MM.1S (cell line): ENCODE data around the gene SLC12A6.

ENCODE experiments used
- DNase-seq: peaks from one replicate; pipeline ENCODE4 v3.0.0-alpha.2; 2015
- H2AFZ ChIP-seq: fragments of 300-600 bp; sonication (generic); 2 replicates; pipeline ENCODE4 v1.6.0; 2016; ENCODE audit warnings: antibody characterized with exemption, low read length
- H3F3A ChIP-seq: fragments of 300-600 bp; sonication (generic); 2 replicates; pipeline ENCODE4 v1.6.1; 2016; ENCODE audit warnings: mild to moderate bottlenecking, antibody characterized with exemption, low read length, moderate library complexity, mixed read lengths; ENCODE audit not compliant: insufficient read depth
- H3K27ac ChIP-seq: fragments of 300-600 bp; sonication (generic); 2 replicates; pipeline ENCODE4 v1.5.1; 2016; ENCODE audit warnings: mild to moderate bottlenecking, low read length
- H3K27me3 ChIP-seq: fragments of 300-600 bp; sonication (generic); replicated peaks from 2 replicates; pipeline ENCODE4 v1.6.0; 2016; ENCODE audit warnings: low read length; ENCODE audit not compliant: insufficient read depth
- H3K36me3 ChIP-seq: fragments of 300-600 bp; sonication (generic); replicated peaks from 2 replicates; pipeline ENCODE4 v1.6.1; 2016; ENCODE audit warnings: mild to moderate bottlenecking, low read length, mixed read lengths; ENCODE audit not compliant: insufficient read depth
- H3K4me1 ChIP-seq: fragments of 300-600 bp; sonication (generic); 2 replicates; pipeline ENCODE4 v1.6.1; 2016; ENCODE audit warnings: low read length, mixed read lengths
- H3K4me2 ChIP-seq: fragments of 300-600 bp; sonication (generic); 2 replicates; pipeline ENCODE4 v1.6.0; 2016; ENCODE audit warnings: low read depth, low read length
- H3K4me3 ChIP-seq: fragments of 300-600 bp; sonication (generic); 2 replicates; pipeline ENCODE4 v1.5.1; 2016; ENCODE audit warnings: low read length, mixed read lengths
- H3K79me2 ChIP-seq: fragments of 300-600 bp; sonication (generic); 2 replicates; pipeline ENCODE4 v1.6.1; 2016; ENCODE audit warnings: mixed run types, low read length, mixed read lengths
- H3K9ac ChIP-seq: fragments of 300-600 bp; sonication (generic); 2 replicates; pipeline ENCODE4 v1.6.1; 2016; ENCODE audit warnings: low read length, mixed read lengths
- H3K9me2 ChIP-seq: fragments of 300-600 bp; sonication (generic); replicated peaks from 2 replicates; pipeline ENCODE4 v1.6.1; 2016; ENCODE audit warnings: mild to moderate bottlenecking, low read length, mixed read lengths; ENCODE audit not compliant: insufficient read depth
- H3K9me3 ChIP-seq: fragments of 300-600 bp; sonication (generic); replicated peaks from 2 replicates; pipeline ENCODE4 v1.6.1; 2016; ENCODE audit warnings: mild to moderate bottlenecking, low read length, mixed read lengths; ENCODE audit not compliant: insufficient read depth
- H4K20me1 ChIP-seq: fragments of 300-600 bp; sonication (generic); 2 replicates; pipeline ENCODE4 v1.6.1; 2016; ENCODE audit warnings: mild to moderate bottlenecking, low read length, moderate library complexity, mixed read lengths; ENCODE audit not compliant: insufficient read depth
- EZH2 ChIP-seq: fragments of 300-600 bp; sonication (generic); optimal IDR thresholded peaks from 2 replicates; pipeline ENCODE3; 2017; ENCODE audit warnings: low read depth, mild to moderate bottlenecking, antibody characterized with exemption, low read length, mixed read lengths
- EZH2phosphoT487 ChIP-seq: fragments of 300-600 bp; sonication (generic); IDR thresholded peaks from 2 replicates; pipeline ENCODE4 v1.6.1; 2018; ENCODE audit warnings: antibody characterized with exemption, low read length
- TF ChIP-seq, protein P1 (sequence below): fragments of 300-600 bp; sonication (generic); IDR thresholded peaks from 2 replicates; pipeline ENCODE4 v1.5.1; 2016; ENCODE audit warnings: antibody characterized with exemption, low read length, mixed read lengths

Gene SLC12A6

DNA sequence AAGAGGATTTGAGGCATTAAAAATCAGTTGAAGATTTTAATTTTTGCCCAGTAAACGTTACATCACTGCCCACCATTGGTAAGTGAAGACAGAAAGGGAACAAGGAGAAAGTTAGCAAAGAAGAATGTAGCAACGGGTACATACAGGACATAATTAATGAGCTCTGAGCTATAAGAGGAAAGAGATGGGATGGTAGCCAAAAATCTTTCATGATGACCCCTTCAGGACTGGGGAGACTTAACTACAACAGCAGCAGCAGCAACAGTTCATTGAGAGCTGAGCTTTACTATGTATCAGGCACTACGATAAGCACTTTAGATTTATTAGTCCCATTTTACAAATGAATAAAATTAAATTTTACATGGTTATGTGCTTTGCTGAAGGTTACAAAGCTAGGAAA, 94.4 kb downstream of the SLC12A6 start:
- no peaks in the 10 kb centered on the region for H4K20me1 ChIP-seq
- H3K9me2 ChIP-seq, result no peaks in the 10 kb centered on the region
- no peak overlapping the region for H3K4me2 ChIP-seq
- TF ChIP-seq EZH2phosphoT487 (no peak), EZH2 (no peak)
- TF ChIP-seq, protein P1, sequence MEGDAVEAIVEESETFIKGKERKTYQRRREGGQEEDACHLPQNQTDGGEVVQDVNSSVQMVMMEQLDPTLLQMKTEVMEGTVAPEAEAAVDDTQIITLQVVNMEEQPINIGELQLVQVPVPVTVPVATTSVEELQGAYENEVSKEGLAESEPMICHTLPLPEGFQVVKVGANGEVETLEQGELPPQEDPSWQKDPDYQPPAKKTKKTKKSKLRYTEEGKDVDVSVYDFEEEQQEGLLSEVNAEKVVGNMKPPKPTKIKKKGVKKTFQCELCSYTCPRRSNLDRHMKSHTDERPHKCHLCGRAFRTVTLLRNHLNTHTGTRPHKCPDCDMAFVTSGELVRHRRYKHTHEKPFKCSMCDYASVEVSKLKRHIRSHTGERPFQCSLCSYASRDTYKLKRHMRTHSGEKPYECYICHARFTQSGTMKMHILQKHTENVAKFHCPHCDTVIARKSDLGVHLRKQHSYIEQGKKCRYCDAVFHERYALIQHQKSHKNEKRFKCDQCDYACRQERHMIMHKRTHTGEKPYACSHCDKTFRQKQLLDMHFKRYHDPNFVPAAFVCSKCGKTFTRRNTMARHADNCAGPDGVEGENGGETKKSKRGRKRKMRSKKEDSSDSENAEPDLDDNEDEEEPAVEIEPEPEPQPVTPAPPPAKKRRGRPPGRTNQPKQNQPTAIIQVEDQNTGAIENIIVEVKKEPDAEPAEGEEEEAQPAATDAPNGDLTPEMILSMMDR, result no peak
- no peaks in the 10 kb centered on the region; the same call in 1 of the 2 replicates for H3K36me3 ChIP-seq
- H3K79me2 ChIP-seq, result no peaks in the 10 kb centered on the region
- no peaks in the 10 kb centered on the region for H3F3A ChIP-seq
- H3K9ac ChIP-seq, result no peak overlapping the region
- H3K27ac ChIP-seq, result no peak overlapping the region
- H3K4me1 ChIP-seq, result 0 out of 2 replicates have a peak, but pooled peaks cover 5% of the 10 kb centered on the region
- H3K9me3 ChIP-seq, result no peaks in the 10 kb centered on the region
- H3K4me3 ChIP-seq, result no peak overlapping the region
- no peaks in the 10 kb centered on the region for H3K27me3 ChIP-seq
- DNase-seq, result no peak
- H2AFZ ChIP-seq, result no peak overlapping the region

DNA sequence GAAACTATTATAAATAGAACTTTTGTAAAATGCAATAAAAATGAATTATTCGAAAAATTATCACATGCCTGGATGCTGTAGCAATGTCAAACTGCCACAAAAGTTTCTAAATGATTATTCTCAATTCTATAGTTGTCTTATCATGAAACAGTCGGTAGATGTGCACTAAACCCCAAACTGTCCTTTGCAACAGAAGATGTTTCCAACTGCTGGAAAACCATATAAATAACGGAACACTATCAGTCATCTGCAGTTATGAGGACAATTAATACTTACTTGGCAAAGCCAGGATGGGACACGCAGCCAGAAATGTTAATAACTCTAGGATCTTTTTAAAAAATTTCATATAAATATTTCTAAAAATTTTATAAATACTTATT, 95.3 kb downstream of the SLC12A6 start:
- Histone ChIP-seq H3K9me2 (no peaks in the 10 kb centered on the region), H3K9me3 (no peaks in the 10 kb centered on the region), H3K79me2 (no peaks in the 10 kb centered on the region), H3K36me3 (no peaks in the 10 kb centered on the region; the same call in 1 of the 2 replicates), H2AFZ (no peak overlapping the region), H3K4me2 (no peak overlapping the region), H3K27ac (no peak overlapping the region), H3K4me1 (0 out of 2 replicates have a peak, but pooled peaks cover 5% of the 10 kb centered on the region), H3K4me3 (no peak overlapping the region), H3F3A (no peaks in the 10 kb centered on the region), H4K20me1 (no peaks in the 10 kb centered on the region), H3K27me3 (no peaks in the 10 kb centered on the region), H3K9ac (no peak overlapping the region)
- DNase-seq, result no peak
- TF ChIP-seq EZH2phosphoT487, result no peak
- TF ChIP-seq EZH2, result no peak
- TF ChIP-seq, protein P1, result no peak

DNA sequence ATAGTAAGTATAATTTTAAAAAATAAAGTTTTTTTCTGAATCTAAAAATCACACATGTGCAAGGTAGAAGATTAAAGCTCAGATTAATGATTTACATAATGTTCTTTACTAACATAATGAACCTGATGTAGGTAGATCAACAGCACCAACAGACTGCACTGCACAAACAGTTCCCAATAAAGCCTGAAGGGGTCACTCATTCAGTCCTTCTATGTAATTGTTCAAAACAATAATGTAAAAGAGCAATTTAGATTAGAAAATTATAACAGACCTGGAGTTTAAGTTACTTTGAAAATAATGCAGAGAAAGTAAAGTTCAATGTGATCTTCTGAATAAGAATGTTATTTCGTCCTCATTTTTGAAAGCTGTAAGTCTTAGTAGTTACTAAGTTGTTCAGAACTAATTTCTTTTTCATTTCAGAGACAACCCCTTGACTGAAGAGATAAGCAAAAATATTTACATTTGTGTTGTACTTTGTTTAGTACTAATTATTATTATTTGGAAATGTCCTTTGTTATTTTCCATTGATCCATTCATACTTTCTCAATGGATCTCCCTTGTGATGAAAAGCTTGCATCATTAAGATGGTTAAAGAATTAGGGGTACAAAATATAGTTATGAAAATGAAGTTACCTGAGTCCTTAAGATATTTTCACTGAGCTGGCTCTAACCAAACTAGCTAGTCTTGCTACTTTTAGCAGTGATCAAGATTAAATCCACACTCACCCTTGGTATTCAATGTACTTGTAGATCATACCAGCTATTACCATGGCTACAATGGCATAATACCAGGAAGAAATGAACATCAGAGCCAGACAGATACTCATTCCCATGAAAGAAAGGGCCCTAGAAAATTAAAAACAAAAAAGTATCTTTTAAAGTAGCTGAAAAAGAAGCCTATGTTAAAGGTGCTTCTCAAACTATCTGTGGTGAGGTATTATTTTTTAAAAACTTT, 95.9 kb downstream of the SLC12A6 start:
- Histone ChIP-seq H3K27me3 (no peaks in the 10 kb centered on the region), H3K36me3 (no peaks in the 10 kb centered on the region; the same call in 1 of the 2 replicates), H4K20me1 (no peaks in the 10 kb centered on the region), H3K9me3 (no peaks in the 10 kb centered on the region), H3K4me2 (no peak overlapping the region), H3K9me2 (no peaks in the 10 kb centered on the region), H3K27ac (no peak overlapping the region), H2AFZ (no peak overlapping the region), H3K79me2 (no peaks in the 10 kb centered on the region), H3K4me3 (no peak overlapping the region), H3F3A (no peaks in the 10 kb centered on the region), H3K9ac (no peak overlapping the region), H3K4me1 (0 out of 2 replicates have a peak, but pooled peaks cover 5% of the 10 kb centered on the region)
- no peak for TF ChIP-seq EZH2
- TF ChIP-seq, protein P1, result peak; percentile 75
- DNase-seq, result peak; percentile 56
